BE2C (cell line): ENCODE results near the gene IGFBP4.

Experiments used
- DNase-seq: peaks from one replicate; pipeline ENCODE4 v3.0.0-alpha.2; 2020
- H3K27me3 ChIP-seq: fragments of 250-450 bp; sonication (Bioruptor Pico); 2 replicates; pipeline ENCODE4 v1.5.1; 2020; ENCODE audit warnings: mild to moderate bottlenecking
- H3K36me3 ChIP-seq: fragments of 250-450 bp; sonication (Bioruptor Pico); 2 replicates; pipeline ENCODE4 v1.5.1; 2020; ENCODE audit warnings: mild to moderate bottlenecking
- H3K4me1 ChIP-seq: fragments of 250-450 bp; sonication (Bioruptor Pico); 2 replicates; pipeline ENCODE4 v1.5.1; 2020
- H3K4me3 ChIP-seq: 2 replicates; pipeline ENCODE4 v1.5.1; 2011; ENCODE audit warnings: low read depth, low read length
- H3K9me3 ChIP-seq: fragments of 250-450 bp; sonication (Bioruptor Pico); 2 replicates; pipeline ENCODE4 v1.5.1; 2020
- TF ChIP-seq, protein P1 (sequence below): IDR thresholded peaks from 2 replicates; pipeline ENCODE4 v1.5.1; 2012; ENCODE audit warnings: mild to moderate bottlenecking, low read depth, low read length

Gene IGFBP4

DNA sequence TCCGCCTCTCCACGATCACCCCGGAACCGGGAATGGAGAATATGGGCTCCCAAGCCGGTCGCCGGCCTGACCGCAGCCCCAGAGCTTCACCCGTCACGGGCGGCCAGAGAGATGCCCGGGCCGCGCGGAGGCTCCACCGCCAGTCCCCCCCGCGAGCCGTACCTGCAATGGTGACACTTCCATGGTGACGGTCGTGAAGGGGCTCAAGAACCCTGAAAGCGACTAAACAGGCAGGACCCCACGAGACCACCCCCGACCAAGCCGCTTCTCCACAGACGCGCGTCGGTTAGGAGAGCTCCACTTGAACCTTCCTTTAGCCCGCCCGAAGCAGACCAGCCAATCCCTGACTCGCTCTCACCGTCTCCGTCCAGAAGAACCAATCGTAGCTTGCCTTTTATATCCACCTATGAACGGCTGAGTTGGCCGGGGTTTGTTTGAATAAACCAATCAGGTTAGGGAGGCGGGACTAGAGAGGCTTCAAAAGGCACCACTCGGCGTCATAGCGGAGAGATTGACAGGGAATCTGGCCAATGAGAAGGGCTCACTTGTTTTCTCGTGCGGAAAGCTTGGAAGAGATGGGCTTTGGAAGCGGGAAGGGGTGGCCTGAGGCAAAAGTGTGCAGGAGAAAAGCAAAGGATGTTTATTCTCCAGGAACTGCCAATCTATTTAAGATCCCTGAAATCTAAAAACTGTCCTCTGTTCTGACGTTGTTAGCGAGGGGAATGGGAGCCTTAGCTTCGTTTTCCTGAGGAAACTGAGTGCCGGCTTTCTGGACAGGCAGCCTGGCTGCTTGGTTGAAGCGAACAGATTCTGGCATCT, 25.4 kb upstream of the IGFBP4 start, which contains the start of gene TOP2A:
Gene TOP2A, minus strand, starts transcription at position 288 of the 819 bp plus-strand sequence. Its CDS starts 105 bp downstream, at position 183.
- peak within 1 kb of the TSS; percentile 82 for H3K4me3 ChIP-seq
- H3K9me3 ChIP-seq = no peaks in the 10 kb centered on the region
- no peaks in the 10 kb centered on the region for H3K27me3 ChIP-seq
- peaks cover 4% of the 10 kb centered on the region for H3K4me1 ChIP-seq
- TF ChIP-seq, protein P1, sequence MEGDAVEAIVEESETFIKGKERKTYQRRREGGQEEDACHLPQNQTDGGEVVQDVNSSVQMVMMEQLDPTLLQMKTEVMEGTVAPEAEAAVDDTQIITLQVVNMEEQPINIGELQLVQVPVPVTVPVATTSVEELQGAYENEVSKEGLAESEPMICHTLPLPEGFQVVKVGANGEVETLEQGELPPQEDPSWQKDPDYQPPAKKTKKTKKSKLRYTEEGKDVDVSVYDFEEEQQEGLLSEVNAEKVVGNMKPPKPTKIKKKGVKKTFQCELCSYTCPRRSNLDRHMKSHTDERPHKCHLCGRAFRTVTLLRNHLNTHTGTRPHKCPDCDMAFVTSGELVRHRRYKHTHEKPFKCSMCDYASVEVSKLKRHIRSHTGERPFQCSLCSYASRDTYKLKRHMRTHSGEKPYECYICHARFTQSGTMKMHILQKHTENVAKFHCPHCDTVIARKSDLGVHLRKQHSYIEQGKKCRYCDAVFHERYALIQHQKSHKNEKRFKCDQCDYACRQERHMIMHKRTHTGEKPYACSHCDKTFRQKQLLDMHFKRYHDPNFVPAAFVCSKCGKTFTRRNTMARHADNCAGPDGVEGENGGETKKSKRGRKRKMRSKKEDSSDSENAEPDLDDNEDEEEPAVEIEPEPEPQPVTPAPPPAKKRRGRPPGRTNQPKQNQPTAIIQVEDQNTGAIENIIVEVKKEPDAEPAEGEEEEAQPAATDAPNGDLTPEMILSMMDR = no peak
- peak; percentile 98 for DNase-seq
- H3K36me3 ChIP-seq = peaks cover 33% of the 10 kb centered on the region

DNA sequence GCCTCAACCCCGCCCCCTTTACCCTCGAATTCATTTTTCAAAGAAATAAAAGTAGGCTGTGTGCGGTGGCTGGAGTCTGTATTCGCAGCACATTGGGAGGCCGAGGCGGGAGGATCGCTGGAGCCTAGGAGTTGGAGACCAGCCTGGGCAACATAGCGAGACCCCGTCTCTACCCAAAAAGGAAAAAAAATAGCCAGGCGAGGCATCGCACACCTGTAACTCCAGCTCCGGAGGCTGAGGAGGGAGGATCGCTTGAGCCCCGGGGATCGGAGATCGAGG, 24.9 kb upstream of the IGFBP4 start:
- TF ChIP-seq, protein P1 = no peak
- Histone ChIP-seq H3K9me3 (no peaks in the 10 kb centered on the region), H3K4me1 (peaks cover 4% of the 10 kb centered on the region), H3K27me3 (no peaks in the 10 kb centered on the region), H3K36me3 (peaks cover 27% of the 10 kb centered on the region), H3K4me3 (peak overlapping the region; percentile 67)
- no peak for DNase-seq

DNA sequence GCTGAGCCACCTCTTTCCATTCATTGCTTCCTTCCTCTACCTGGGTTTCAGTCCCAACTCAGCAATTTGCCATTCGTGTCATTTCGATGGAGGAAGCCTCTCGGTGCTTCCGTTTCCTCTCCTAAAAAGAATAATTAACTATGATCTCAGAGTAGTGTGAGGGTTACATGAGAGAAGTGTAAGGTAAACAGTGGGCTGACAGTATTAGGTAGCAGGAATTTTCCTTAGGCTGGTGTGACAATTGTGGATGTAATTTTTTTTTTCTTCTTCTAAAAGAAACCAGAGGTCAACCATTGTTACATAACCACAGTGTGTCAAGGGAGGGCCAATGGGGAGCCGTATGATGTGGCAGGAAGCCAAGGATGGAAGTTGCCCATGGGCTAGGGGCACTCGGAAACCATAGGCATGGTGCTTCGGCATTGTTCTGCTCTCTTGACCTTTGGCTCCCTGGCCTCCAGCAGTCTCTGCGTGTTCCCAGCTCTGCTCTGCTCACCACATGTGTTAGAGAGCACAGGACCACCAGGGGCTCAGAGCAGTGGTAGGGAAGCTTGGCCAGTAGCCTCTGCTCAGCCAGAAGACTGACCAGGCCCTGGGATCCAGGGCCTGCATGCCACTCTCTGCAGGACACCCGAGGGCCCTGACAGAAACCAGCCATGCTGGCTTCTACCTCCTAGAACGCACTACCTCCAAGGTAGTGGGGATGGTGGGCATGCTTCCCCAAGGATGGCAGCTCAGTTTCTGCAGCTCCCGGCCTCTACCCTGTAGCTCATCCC, 23.5 kb upstream of the IGFBP4 start:
- H3K4me3 ChIP-seq = no peak overlapping the region

DNA sequence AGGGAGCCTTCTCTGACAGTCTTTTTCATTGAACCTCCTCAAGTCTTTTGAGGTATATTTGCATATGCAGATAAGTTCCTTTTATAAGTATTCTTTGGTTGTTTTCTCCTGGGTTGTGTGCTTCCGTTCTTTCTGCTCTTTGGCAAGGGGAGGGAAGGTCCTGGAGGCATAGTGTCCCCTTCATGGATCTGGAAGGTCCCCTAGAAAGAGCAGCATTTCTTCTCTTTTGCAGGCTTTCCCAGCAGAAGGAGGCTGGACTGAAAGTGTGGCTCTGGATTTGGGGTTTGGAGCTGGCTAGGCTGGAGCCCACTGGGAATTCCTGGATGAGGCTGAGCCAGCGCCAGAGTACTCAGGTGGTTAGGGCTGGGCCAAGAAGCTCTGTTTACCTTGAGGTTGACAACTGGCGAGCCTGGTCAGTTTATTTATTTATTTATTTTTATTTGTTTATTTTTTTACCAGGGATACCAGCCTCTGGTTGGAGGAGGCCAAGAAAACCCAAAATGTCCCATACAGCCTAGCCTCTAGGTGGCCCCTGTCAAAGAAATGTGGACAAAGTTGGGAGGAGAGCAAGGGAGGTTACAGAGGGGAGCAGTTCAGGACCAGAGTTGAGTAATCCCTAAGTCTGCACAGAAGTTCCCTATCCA, 20.1 kb upstream of the IGFBP4 start:
- TF ChIP-seq, protein P1 = 0 out of 2 replicates have a peak, but pooled peaks have one; percentile 15
- no peaks in the 10 kb centered on the region for H3K27me3 ChIP-seq
- peak; percentile 28 for DNase-seq
- no peaks in the 10 kb centered on the region for H3K36me3 ChIP-seq
- H3K9me3 ChIP-seq = no peaks in the 10 kb centered on the region
- H3K4me1 ChIP-seq = no peaks in the 10 kb centered on the region
- no peak overlapping the region for H3K4me3 ChIP-seq

More for the DNA sequence above, 23.5 kb upstream of the IGFBP4 start:
- Histone ChIP-seq H3K27me3 (no peaks in the 10 kb centered on the region), H3K36me3 (peaks cover 16% of the 10 kb centered on the region), H3K4me1 (peaks cover 4% of the 10 kb centered on the region), H3K9me3 (no peaks in the 10 kb centered on the region)
- no peak for DNase-seq
- TF ChIP-seq, protein P1 = no peak

DNA sequence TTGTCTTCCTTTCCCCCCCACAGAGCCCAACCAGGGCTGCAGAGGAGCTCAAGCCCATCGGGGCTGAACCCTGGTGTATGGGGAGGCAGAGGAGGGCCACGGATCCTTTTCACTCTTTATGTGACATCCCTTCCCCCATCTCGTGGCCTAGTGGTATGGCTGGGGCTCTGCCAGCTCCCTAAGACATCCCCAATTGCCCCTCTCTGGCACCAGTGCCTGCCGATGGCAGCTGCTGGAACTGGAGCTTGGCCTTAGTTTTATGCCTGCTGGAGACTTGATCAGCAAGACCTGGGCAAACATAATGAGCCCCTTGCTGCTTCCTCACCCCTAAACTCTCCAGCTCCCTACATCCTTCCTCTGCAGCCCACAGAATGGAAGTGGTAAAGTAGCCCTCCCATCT, 17.5 kb upstream of the IGFBP4 start:
- Histone ChIP-seq H3K36me3 (no peaks in the 10 kb centered on the region), H3K4me3 (no peak overlapping the region), H3K27me3 (no peaks in the 10 kb centered on the region), H3K9me3 (no peaks in the 10 kb centered on the region), H3K4me1 (no peaks in the 10 kb centered on the region)
- TF ChIP-seq, protein P1 = no peak
- DNase-seq = no peak
